ENCODE results near the gene FARP2. TPM values are rescaled to one million over a fixed set of nuclear protein-coding genes. Genes with fewer than 3 reads are reported as not detected.

FARP2 gene
- total RNA-seq, 4 donors from 2014 or later = 10.7 to 20.1 (median 13.6) TPM

DNA sequence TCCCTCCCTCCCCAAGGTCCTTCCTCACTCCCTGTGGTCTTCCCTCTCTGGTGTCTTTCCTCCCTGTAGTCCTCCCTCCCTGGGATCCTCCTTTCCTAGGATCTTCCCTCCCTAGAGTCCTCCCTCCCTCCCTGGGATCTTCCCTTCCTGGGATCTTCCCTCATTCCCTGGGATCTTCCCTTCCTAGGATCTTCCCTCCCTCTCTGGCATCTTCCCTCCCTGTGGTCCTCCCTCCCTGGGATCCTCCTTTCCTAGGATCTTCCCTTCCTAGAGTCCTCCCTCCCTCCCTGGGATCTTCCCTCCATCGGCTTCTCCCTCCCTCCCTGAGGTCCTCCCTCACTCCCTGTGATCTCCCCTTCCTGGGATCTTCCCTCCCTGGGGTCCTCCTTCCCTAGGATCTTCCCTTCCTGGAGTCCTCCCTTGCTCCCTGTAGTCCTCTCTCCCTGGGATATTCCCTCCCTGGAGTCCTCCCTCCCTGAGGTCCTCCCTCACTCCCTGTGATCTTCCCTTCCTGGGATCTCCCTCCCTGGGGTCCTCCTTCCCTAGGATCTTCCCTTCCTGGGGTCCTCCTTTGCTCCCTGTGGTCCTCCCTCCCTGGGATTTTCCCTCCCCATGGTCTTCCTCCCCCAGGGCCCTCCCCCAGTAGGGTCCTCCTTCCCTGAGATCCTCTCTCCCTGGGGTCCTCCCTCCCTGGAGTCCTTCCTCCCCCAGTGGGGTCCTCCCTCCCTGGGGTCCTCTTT is 129.3 kb downstream of the FARP2 start:
- intact Hi-C loops (cut with DNase I; ENCODE audit: low total_unique reads) = loop anchor here (10.0 kb wide), 1 partner anchor 401 kb away; no protein-coding TSS in a partner anchor

DNA sequence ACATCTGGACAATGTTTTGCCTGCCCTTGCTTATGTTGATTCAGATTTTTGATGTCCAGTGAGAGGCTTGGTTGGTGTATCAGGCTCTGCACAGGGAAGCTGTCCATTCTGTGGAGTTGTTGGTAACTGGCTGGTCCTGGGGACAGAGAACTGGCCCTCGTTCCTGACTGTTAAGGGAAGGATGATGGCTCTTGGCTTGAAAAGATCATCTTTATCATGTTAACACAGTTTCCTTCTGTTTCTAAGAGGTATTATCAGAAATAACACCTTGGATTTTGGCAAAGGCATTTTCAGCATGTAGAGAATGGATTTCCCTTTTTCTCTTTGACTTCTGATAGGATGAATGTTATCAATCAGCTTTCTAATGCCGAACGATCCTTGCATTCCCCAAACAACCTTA is 133.0 kb downstream of the FARP2 start:
- no peaks in the 10 kb centered on the region for H3K27me3 ChIP-seq
- DNase-seq (no peak), ATAC-seq (no peak)
- no peaks in the 10 kb centered on the region for H3K4me1 ChIP-seq
- no peak overlapping the region for H3K4me3 ChIP-seq
- H3K27ac ChIP-seq = no peak overlapping the region
- intact Hi-C loops (cut with DNase I; ENCODE audit: low total_unique reads) = loop anchor here (10.0 kb wide), 1 partner anchor 404 kb away; no protein-coding TSS in a partner anchor
- in situ Hi-C loops (cut with MboI; ENCODE audit: low sequenced_read_pairs in 4 of 4) = no loop called here
- no peaks in the 10 kb centered on the region for H3K9me3 ChIP-seq
- H3K36me3 ChIP-seq = peaks cover 0 to 13% of the 10 kb centered on the region in 2 donors
- no peak for TF ChIP-seq POLR2A (IDR thresholded peaks at IDR 0.05)

More for the DNA sequence above, 129.3 kb downstream of the FARP2 start:
- Histone ChIP-seq H3K9me3 (no peaks in the 10 kb centered on the region), H3K4me1 (no peaks in the 10 kb centered on the region), H3K36me3 (no peaks in the 10 kb centered on the region), H3K27ac (no peak overlapping the region), H3K4me3 (no peak overlapping the region), H3K27me3 (no peaks in the 10 kb centered on the region)
- ATAC-seq (no peak), DNase-seq (no peak)
- TF ChIP-seq POLR2A (IDR thresholded peaks at IDR 0.05) = no peak
- TF ChIP-seq, protein P1, sequence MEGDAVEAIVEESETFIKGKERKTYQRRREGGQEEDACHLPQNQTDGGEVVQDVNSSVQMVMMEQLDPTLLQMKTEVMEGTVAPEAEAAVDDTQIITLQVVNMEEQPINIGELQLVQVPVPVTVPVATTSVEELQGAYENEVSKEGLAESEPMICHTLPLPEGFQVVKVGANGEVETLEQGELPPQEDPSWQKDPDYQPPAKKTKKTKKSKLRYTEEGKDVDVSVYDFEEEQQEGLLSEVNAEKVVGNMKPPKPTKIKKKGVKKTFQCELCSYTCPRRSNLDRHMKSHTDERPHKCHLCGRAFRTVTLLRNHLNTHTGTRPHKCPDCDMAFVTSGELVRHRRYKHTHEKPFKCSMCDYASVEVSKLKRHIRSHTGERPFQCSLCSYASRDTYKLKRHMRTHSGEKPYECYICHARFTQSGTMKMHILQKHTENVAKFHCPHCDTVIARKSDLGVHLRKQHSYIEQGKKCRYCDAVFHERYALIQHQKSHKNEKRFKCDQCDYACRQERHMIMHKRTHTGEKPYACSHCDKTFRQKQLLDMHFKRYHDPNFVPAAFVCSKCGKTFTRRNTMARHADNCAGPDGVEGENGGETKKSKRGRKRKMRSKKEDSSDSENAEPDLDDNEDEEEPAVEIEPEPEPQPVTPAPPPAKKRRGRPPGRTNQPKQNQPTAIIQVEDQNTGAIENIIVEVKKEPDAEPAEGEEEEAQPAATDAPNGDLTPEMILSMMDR (IDR thresholded peaks at IDR 0.05 in 4 of 5, conservative IDR thresholded peaks at IDR 0.05 in 1 of 5) = no peak
- in situ Hi-C loops (cut with MboI; ENCODE audit: low sequenced_read_pairs in 4 of 4) = no loop called here

DNA sequence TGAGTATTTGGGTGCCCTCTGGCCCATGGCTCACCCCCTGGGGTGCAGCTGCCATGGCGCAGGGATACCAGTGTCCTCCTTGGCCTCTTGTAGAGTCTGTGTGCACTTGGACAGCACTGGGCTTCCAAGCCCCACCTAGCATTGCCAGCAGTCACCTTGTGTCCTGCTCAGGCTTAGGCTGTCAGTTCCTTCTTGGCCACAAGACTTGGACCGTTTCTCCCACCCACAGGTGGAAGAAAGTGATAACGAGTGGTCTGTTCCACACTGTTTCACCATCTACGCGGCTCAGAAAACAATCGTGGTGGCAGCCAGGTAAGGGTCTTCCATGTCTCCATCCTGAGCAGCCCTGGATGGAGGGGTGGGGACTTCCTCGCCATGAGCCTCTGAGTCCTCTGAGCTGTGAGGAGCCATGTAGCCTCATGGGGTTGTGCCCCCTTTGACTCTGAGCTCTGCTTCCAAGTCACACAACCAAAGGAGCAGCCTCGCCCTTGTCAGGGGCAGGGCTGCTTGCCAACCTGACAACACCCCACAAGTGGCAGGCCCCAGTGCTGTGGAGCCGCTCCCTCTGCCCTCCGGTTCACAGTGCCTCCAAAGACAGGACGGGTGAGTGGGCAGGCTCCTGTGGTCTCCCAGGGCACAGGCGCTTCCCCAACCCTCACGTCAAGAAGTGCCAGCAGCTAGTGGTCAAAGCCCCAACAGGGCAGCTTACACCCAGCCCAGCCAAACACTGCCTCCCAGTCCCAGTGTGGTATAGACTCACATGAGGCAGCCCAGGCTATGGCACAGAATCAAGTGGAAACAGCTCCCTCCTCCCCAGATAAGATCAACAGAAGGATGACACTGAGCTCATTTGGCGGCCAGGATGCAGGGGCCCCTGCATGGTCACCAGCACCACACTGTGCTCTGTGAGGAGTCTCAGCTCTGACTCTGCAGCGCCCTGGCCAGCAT is 133.9 kb downstream of the FARP2 start:
- ATAC-seq (no peak), DNase-seq (no peak)
- Histone ChIP-seq H3K27me3 (no peaks in the 10 kb centered on the region), H3K36me3 (peaks cover 0 to 22% of the 10 kb centered on the region in 2 donors), H3K4me3 (no peak overlapping the region), H3K27ac (no peak overlapping the region), H3K4me1 (no peaks in the 10 kb centered on the region), H3K9me3 (no peaks in the 10 kb centered on the region)
- TF ChIP-seq, protein P1 (IDR thresholded peaks at IDR 0.05 in 4 of 5, conservative IDR thresholded peaks at IDR 0.05 in 1 of 5) = no peak
- no peak for TF ChIP-seq POLR2A (IDR thresholded peaks at IDR 0.05)
- intact Hi-C loops (cut with DNase I; ENCODE audit: low total_unique reads) (loop anchor here (10.0 kb wide), 1 partner anchor 405 kb away; no protein-coding TSS in a partner anchor), in situ Hi-C loops (cut with MboI; ENCODE audit: low sequenced_read_pairs in 4 of 4) (no loop called here)

DNA sequence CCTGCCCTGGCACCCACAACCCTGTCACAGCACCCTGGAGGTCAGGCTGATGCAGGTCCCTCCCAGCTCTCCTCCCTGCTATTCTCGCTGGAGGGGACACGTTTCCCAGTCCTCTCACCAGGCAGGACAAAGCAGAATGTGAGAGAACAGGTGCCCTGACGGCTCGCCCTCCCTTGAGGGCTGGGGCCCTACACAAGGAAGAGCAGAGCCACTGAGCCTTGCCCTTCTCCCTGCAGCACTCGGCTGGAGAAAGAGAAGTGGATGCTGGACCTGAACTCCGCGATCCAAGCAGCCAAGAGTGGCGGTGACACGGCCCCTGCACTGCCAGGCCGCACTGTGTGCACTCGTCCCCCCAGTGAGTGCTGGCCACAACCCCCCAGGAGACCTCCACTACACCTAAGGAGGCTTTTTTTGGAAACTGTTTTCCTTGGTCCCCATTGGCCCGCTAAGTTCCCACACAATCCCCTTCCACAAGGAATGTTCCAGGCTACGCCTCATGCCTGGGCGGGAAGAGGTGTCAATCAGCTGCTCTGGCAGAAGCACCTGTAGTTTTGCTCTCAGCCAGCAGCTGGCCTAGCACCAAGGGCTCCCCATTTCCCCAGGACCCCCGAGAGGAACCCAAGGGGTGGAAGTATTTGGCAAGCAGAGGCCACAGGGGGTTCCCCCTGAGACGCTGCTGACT is 134.9 kb downstream of the FARP2 start:
- intact Hi-C loops (cut with DNase I; ENCODE audit: low total_unique reads) = no loop called here
- TF ChIP-seq, protein P1 (IDR thresholded peaks at IDR 0.05 in 4 of 5, conservative IDR thresholded peaks at IDR 0.05 in 1 of 5) = no peak
- no peak for TF ChIP-seq POLR2A (IDR thresholded peaks at IDR 0.05)
- DNase-seq = no peak
- no peaks in the 10 kb centered on the region for H3K4me1 ChIP-seq
- no peak for ATAC-seq
- H3K36me3 ChIP-seq = peaks cover 0 to 32% of the 10 kb centered on the region in 2 donors
- in situ Hi-C loops (cut with MboI; ENCODE audit: low sequenced_read_pairs in 4 of 4) = no loop called here
- H3K9me3 ChIP-seq = no peaks in the 10 kb centered on the region
- no peak overlapping the region for H3K27ac ChIP-seq
- no peak overlapping the region for H3K4me3 ChIP-seq
- no peaks in the 10 kb centered on the region for H3K27me3 ChIP-seq

Measured in gastrocnemius medialis (tissue), 4 donors.